Parathyroid adenoma (tissue), 2 donors: ENCODE measurements around the gene SPTBN1.
"Not testable (repeated sequence)": the region's sequence is repeated elsewhere in the genome, so short reads cannot be mapped to it uniquely, and the experiment has no call there.

ENCODE experiments used
- H2AFZ ChIP-seq: fragments of 300-600 bp; sonication (generic); one replicate; pipeline ENCODE4 v1.7.0; 2017; ENCODE audit warnings: antibody characterized with exemption, mild to moderate bottlenecking
- H3K27ac ChIP-seq: fragments of 300-600 bp; sonication (generic); one replicate; pipeline ENCODE4 v1.7.0; 2017
- H3K27me3 ChIP-seq: fragments of 300-600 bp; sonication (generic); one replicate; pipeline ENCODE4 v1.7.0; 2017; ENCODE audit warnings: low read length; ENCODE audit not compliant: control insufficient read depth, insufficient read depth
- H3K36me3 ChIP-seq: fragments of 300-600 bp; sonication (generic); one replicate; pipeline ENCODE4 v1.7.0; 2017; ENCODE audit warnings: low read length; ENCODE audit not compliant: control insufficient read depth, insufficient read depth
- H3K4me1 ChIP-seq: fragments of 300-600 bp; sonication (generic); one replicate; pipeline ENCODE4 v1.7.0; 2017; ENCODE audit warnings: control low read depth
- H3K4me2 ChIP-seq: fragments of 300-600 bp; sonication (generic); one replicate; pipeline ENCODE4 v1.7.0; 2017; ENCODE audit warnings: low read length
- H3K4me3 ChIP-seq: fragments of 300-600 bp; sonication (generic); one replicate; pipeline ENCODE4 v1.7.0; 2017; ENCODE audit warnings: low read depth, low read length
- H3K79me2 ChIP-seq: fragments of 300-600 bp; sonication (generic); one replicate; pipeline ENCODE4 v1.7.0; 2017; ENCODE audit warnings: control low read depth
- H3K9ac ChIP-seq: fragments of 300-600 bp; sonication (generic); one replicate; pipeline ENCODE4 v1.7.0; 2017; ENCODE audit warnings: mild to moderate bottlenecking
- H3K9me3 ChIP-seq: fragments of 300-600 bp; sonication (generic); one replicate; pipeline ENCODE4 v1.7.0; 2017; ENCODE audit warnings: low read length; ENCODE audit not compliant: control insufficient read depth
- CTCF ChIP-seq: fragments of 300-600 bp; sonication (generic); IDR thresholded peaks from one replicate; pipeline ENCODE4 v1.7.0; 2017; ENCODE audit warnings: antibody characterized with exemption, mild to moderate bottlenecking
- donor health status: primary hyperparathyroidism.

SPTBN1 gene

GRCh38 chr2:54525321-54525720 is 69.2 kb downstream of the SPTBN1 start:
- Histone ChIP-seq H3K27me3 (no peaks in the 10 kb centered on the region), H3K4me2 (no peak overlapping the region), H3K4me3 (no peak overlapping the region), H3K27ac (no peak overlapping the region), H2AFZ (no peak overlapping the region), H3K4me1 (peaks cover 13% of the 10 kb centered on the region), H3K9me3 (no peaks in the 10 kb centered on the region), H3K79me2 (peaks cover 43% of the 10 kb centered on the region), H3K9ac (no peak overlapping the region), H3K36me3 (no peaks in the 10 kb centered on the region)
- no peak for TF ChIP-seq CTCF

GRCh38 chr2:54526226-54526879 is 70.2 kb downstream of the SPTBN1 start:
- H3K36me3 ChIP-seq = no peaks in the 10 kb centered on the region
- H3K4me1 ChIP-seq = peaks cover 21% of the 10 kb centered on the region
- H3K4me3 ChIP-seq = no peak overlapping the region
- no peak overlapping the region for H3K9ac ChIP-seq
- no peaks in the 10 kb centered on the region for H3K9me3 ChIP-seq
- H3K79me2 ChIP-seq = peaks cover 45% of the 10 kb centered on the region
- H3K27me3 ChIP-seq = no peaks in the 10 kb centered on the region
- H3K27ac ChIP-seq = no peak overlapping the region
- no peak overlapping the region for H2AFZ ChIP-seq
- no peak overlapping the region for H3K4me2 ChIP-seq
- TF ChIP-seq CTCF = no peak

GRCh38 chr2:54528311-54528955 is 72.3 kb downstream of the SPTBN1 start:
- Histone ChIP-seq H3K27ac (peak overlapping the region; percentile 67), H3K4me3 (no peak overlapping the region), H3K9ac (no peak overlapping the region), H3K36me3 (no peaks in the 10 kb centered on the region), H3K79me2 (peaks cover 36% of the 10 kb centered on the region), H2AFZ (no peak overlapping the region), H3K9me3 (no peaks in the 10 kb centered on the region), H3K27me3 (no peaks in the 10 kb centered on the region), H3K4me2 (no peak overlapping the region), H3K4me1 (peaks cover 36% of the 10 kb centered on the region)
- no peak for TF ChIP-seq CTCF

- not testable (repeated sequence) for H3K4me3 ChIP-seq, H3K4me2 ChIP-seq, H2AFZ ChIP-seq, H3K9ac ChIP-seq, H3K9me3 ChIP-seq, H3K27me3 ChIP-seq, H3K36me3 ChIP-seq
- Histone ChIP-seq H3K4me1 (peaks cover 36% of the 10 kb centered on the region), H3K79me2 (peaks cover 39% of the 10 kb centered on the region), H3K27ac (peak overlapping the region; percentile 67)
These were observed 73.4 kb downstream of the SPTBN1 start for GRCh38 chr2:54529518-54529917.

- Histone ChIP-seq H3K4me2 (no peak overlapping the region), H3K27ac (peak overlapping the region; percentile 67), H2AFZ (no peak overlapping the region), H3K27me3 (no peaks in the 10 kb centered on the region), H3K4me3 (no peak overlapping the region), H3K9ac (no peak overlapping the region), H3K79me2 (peaks cover 43% of the 10 kb centered on the region), H3K36me3 (no peaks in the 10 kb centered on the region), H3K4me1 (peaks cover 33% of the 10 kb centered on the region), H3K9me3 (no peaks in the 10 kb centered on the region)
- no peak for TF ChIP-seq CTCF
These were observed 73.8 kb downstream of the SPTBN1 start for GRCh38 chr2:54529935-54530334.
